ENCODE data around the gene ATP8B1.

DNA sequence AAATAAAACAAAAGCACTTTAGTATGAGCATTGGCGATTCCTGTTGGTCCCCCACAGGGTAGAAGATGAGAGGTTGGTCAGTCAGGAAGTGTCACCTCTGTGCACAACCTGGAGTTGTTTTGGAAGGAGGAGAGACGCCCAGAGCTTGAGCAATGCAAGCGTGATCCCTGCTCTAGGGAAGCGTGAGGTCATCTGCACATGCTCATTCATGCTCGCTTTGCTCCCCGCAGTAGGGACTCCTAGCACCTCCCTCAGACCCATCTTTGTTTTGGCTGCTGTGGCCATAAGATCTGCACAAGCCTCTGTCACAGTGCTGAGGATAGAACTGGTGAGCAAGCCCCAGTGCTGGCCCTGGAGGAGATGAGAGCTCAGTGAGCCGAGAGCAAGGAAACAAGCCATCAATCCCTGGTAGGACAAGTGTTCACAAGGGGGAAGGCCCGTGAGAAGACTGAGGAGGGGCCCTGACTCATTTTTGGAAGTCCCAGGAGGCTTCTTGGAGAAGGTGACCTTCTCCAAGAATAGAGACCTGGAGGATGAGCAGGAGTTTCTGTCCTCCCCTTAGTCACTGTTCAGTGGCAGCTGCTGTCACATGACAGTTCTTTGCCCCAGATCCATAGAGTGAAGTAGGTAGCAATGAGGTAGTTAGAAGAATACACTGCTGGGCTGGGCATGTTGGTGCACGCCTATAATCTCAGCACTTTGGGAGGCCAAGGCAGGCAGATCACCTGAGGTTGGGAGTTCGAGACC, 13.3 kb upstream of the ATP8B1 start:
- TF ChIP-seq, protein P1, sequence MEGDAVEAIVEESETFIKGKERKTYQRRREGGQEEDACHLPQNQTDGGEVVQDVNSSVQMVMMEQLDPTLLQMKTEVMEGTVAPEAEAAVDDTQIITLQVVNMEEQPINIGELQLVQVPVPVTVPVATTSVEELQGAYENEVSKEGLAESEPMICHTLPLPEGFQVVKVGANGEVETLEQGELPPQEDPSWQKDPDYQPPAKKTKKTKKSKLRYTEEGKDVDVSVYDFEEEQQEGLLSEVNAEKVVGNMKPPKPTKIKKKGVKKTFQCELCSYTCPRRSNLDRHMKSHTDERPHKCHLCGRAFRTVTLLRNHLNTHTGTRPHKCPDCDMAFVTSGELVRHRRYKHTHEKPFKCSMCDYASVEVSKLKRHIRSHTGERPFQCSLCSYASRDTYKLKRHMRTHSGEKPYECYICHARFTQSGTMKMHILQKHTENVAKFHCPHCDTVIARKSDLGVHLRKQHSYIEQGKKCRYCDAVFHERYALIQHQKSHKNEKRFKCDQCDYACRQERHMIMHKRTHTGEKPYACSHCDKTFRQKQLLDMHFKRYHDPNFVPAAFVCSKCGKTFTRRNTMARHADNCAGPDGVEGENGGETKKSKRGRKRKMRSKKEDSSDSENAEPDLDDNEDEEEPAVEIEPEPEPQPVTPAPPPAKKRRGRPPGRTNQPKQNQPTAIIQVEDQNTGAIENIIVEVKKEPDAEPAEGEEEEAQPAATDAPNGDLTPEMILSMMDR (conservative IDR thresholded peaks at IDR 0.05; ENCODE audit: low read length) = no peak
- no peak for TF ChIP-seq EZH2phosphoT487 (IDR thresholded peaks at IDR 0.05; ENCODE audit: borderline replicate concordance)

Data from Loucy (cell line).